NT2/D1 (cell line): ENCODE data around the gene MORF4L1.
"Not testable (repeated sequence)": the region's sequence is repeated elsewhere in the genome, so short reads cannot be mapped to it uniquely, and the experiment has no call there.

ENCODE experiments used
- YY1 ChIP-seq: IDR thresholded peaks from 2 replicates; pipeline ENCODE4 v1.6.1; 2011; ENCODE audit not compliant: insufficient read length, insufficient read depth
- ZNF274 ChIP-seq: IDR thresholded peaks from 2 replicates; pipeline ENCODE4 v1.6.1; 2011; ENCODE audit warnings: mild to moderate bottlenecking, low read depth, low read length

DNA sequence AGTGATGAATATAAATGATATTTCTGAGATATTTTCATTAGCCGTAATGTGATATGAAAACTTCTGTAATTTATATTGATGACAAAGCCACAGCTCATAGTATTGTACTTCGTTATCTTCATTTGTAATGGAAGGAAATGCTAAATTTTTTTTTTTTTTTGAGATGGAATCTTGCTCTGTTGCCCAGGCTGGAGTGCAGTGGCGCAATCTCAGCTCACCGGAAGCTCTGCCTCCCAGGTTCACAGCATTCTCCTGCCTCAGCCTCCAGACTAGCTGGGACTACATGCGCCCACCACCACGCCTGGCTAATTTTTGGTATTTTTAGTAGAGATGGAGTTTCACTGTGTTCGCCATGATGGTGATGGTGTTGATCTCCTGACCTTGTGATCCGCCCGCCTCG, 7.1 kb upstream of the MORF4L1 start:
- not testable (repeated sequence) for TF ChIP-seq YY1, ZNF274
